ENCODE data around the gene IFITM1.

IFITM1 gene

GRCh38 chr11:271319-271715 lies 42.5 kb upstream of the IFITM1 start:
- Histone ChIP-seq H3K4me1 (ENCODE audit: insufficient read depth, insufficient read length) (peaks cover 11% of the 10 kb centered on the region), H3K36me3 (ENCODE audit: insufficient read depth, insufficient read length, low read length) (no peaks in the 10 kb centered on the region), H3K27me3 (ENCODE audit: insufficient read depth, insufficient read length) (no peaks in the 10 kb centered on the region), H3K9ac (ENCODE audit: insufficient read length, low read depth) (no peak overlapping the region), H3K4me3 (ENCODE audit: insufficient read length, low read depth) (no peak overlapping the region), H3K9me3 (ENCODE audit: insufficient read depth, low read length) (peaks cover 12% of the 10 kb centered on the region)
- TF ChIP-seq YY1 (IDR thresholded peaks at IDR 0.05; ENCODE audit: insufficient read depth, insufficient read length) (no peak), SUZ12 (IDR thresholded peaks at IDR 0.05; ENCODE audit: extremely low read depth, insufficient read depth, insufficient read length) (no peak), ZNF274 (IDR thresholded peaks at IDR 0.05; ENCODE audit: low read depth, low read length) (no peak)
- no peak for DNase-seq (ENCODE audit: low read depth, low spot score)

GRCh38 chr11:272195-272930 lies 41.5 kb upstream of the IFITM1 start:
- no peak for DNase-seq (ENCODE audit: low read depth, low spot score)
- TF ChIP-seq ZNF274 (IDR thresholded peaks at IDR 0.05; ENCODE audit: low read depth, low read length) (no peak), YY1 (IDR thresholded peaks at IDR 0.05; ENCODE audit: insufficient read depth, insufficient read length) (no peak), SUZ12 (IDR thresholded peaks at IDR 0.05; ENCODE audit: extremely low read depth, insufficient read depth, insufficient read length) (no peak)
- H3K9ac ChIP-seq (ENCODE audit: insufficient read length, low read depth) = no peak overlapping the region
- no peak overlapping the region for H3K4me3 ChIP-seq (ENCODE audit: insufficient read length, low read depth)
- peaks cover 9% of the 10 kb centered on the region; the same call in 1 of the 2 replicates for H3K9me3 ChIP-seq (ENCODE audit: insufficient read depth, low read length)
- no peaks in the 10 kb centered on the region for H3K36me3 ChIP-seq (ENCODE audit: insufficient read depth, insufficient read length, low read length)
- H3K4me1 ChIP-seq (ENCODE audit: insufficient read depth, insufficient read length) = peaks cover 11% of the 10 kb centered on the region
- no peaks in the 10 kb centered on the region for H3K27me3 ChIP-seq (ENCODE audit: insufficient read depth, insufficient read length)

DNA sequence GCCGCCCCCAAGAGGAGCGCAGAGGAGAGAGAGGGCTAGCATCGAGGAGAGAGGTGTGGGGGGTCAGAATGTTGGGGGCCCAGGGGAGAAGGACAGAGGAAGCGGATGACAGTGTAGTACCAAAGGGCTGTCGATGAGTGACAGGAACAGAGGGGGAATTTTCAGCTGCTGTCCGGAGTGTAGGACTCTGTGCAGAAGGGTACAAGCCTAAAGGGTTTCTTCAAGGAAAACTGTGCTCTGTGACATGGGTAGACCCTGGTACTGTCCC lies 41.0 kb upstream of the IFITM1 start:
- peaks cover 9% of the 10 kb centered on the region; the same call in 1 of the 2 replicates for H3K9me3 ChIP-seq (ENCODE audit: insufficient read depth, low read length)
- no peak overlapping the region for H3K4me3 ChIP-seq (ENCODE audit: insufficient read length, low read depth)
- no peak for DNase-seq (ENCODE audit: low read depth, low spot score)
- H3K4me1 ChIP-seq (ENCODE audit: insufficient read depth, insufficient read length) = peaks cover 9% of the 10 kb centered on the region
- H3K9ac ChIP-seq (ENCODE audit: insufficient read length, low read depth) = no peak overlapping the region
- no peaks in the 10 kb centered on the region for H3K27me3 ChIP-seq (ENCODE audit: insufficient read depth, insufficient read length)
- H3K36me3 ChIP-seq (ENCODE audit: insufficient read depth, insufficient read length, low read length) = no peaks in the 10 kb centered on the region
- no peak for TF ChIP-seq ZNF274 (IDR thresholded peaks at IDR 0.05; ENCODE audit: low read depth, low read length)

DNA sequence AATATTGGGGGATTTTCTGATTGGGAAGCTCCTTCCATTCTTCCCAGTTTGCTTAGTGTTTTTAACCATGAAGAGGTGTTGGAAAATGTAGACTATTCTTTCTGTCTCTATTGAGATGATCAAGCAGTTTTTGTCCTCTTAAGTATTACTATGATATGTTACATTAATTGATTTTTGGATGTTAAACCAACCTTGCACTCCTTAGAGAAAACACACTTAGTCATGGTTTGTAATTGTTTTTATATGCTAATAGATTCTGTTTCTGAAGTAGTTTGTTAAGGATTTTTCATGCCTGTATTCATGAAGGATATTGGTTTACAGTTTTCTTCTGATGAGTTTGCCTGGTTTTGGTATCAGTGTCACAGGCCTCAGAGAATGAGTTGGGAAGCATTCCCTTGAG lies 37.6 kb upstream of the IFITM1 start:
- Histone ChIP-seq H3K4me1 (ENCODE audit: insufficient read depth, insufficient read length) (peaks cover 4% of the 10 kb centered on the region), H3K9ac (ENCODE audit: insufficient read length, low read depth) (no peak overlapping the region), H3K36me3 (ENCODE audit: insufficient read depth, insufficient read length, low read length) (no peaks in the 10 kb centered on the region), H3K27me3 (ENCODE audit: insufficient read depth, insufficient read length) (peaks cover 5% of the 10 kb centered on the region), H3K9me3 (ENCODE audit: insufficient read depth, low read length) (peaks cover 9% of the 10 kb centered on the region; the same call in 1 of the 2 replicates), H3K4me3 (ENCODE audit: insufficient read length, low read depth) (no peak overlapping the region)
- no peak for TF ChIP-seq SUZ12 (IDR thresholded peaks at IDR 0.05; ENCODE audit: extremely low read depth, insufficient read depth, insufficient read length)
- TF ChIP-seq ZNF274 (IDR thresholded peaks at IDR 0.05; ENCODE audit: low read depth, low read length) = no peak
- no peak for TF ChIP-seq YY1 (IDR thresholded peaks at IDR 0.05; ENCODE audit: insufficient read depth, insufficient read length)
- no peak for DNase-seq (ENCODE audit: low read depth, low spot score)

DNA sequence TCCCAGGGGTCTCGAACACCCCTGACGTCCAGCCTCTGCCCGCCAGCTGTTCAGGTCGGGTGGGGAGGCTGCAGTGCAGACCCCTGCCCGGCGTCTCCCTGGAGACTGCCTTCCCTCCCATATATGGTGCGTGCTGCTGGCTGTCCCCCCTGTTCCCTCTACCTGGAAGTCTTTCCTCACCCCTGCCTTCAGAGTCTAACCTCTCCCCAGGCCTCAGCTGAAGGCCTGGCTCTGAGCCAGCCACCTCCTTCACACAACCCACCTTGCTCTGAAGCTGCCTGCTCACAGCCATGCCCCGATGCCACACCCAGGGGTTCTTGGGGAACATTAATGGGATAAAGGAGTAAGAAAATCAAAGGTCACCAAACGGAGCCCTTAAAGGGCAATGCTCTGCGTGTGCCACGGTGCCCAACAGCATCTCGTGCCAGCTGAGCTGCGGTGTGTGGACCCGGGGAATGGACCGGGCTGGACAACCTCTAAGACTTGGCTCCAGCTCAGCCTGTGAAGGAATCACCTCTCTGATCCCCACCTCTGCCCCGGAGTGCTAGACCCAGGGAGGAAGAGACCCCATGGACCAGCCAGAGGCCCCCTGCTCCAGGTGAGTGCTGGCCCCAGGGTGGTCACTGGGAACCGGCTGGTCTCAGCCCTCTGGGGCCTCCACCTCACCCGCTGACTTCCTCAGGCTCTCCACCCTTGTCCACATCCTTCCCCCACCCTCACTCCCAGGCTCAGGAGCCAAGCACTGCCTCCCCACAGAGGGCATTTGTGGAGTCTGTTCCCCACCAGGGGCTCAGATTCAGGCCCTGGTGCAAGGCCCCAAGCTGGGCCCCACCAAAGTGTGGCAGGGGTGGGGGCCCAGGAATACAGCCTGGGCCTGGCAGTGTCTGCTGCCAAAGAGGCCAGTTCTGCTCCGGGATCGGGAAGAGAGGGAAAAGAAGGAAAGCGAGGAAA lies 35.6 kb upstream of the IFITM1 start, which contains the start of gene NLRP6:
Gene NLRP6 (plus strand): TSS at position 407 of the 951 bp plus-strand sequence. CDS start 163 bp downstream, at position 570.
- H3K36me3 ChIP-seq (ENCODE audit: insufficient read depth, insufficient read length, low read length) = no peaks in the 10 kb centered on the region
- H3K4me3 ChIP-seq (ENCODE audit: insufficient read length, low read depth) = no peak within 1 kb of the TSS
- H3K27me3 ChIP-seq (ENCODE audit: insufficient read depth, insufficient read length) = peaks cover 12% of the 10 kb centered on the region
- H3K4me1 ChIP-seq (ENCODE audit: insufficient read depth, insufficient read length) = peaks cover 4% of the 10 kb centered on the region
- H3K9ac ChIP-seq (ENCODE audit: insufficient read length, low read depth) = no peak within 1 kb of the TSS
- no peak for TF ChIP-seq ZNF274 (IDR thresholded peaks at IDR 0.05; ENCODE audit: low read depth, low read length)
- TF ChIP-seq YY1 (IDR thresholded peaks at IDR 0.05; ENCODE audit: insufficient read depth, insufficient read length) = no peak
- TF ChIP-seq SUZ12 (IDR thresholded peaks at IDR 0.05; ENCODE audit: extremely low read depth, insufficient read depth, insufficient read length) = no peak
- H3K9me3 ChIP-seq (ENCODE audit: insufficient read depth, low read length) = peaks cover 9% of the 10 kb centered on the region; the same call in 1 of the 2 replicates
- DNase-seq (ENCODE audit: low read depth, low spot score) = no peak

DNA sequence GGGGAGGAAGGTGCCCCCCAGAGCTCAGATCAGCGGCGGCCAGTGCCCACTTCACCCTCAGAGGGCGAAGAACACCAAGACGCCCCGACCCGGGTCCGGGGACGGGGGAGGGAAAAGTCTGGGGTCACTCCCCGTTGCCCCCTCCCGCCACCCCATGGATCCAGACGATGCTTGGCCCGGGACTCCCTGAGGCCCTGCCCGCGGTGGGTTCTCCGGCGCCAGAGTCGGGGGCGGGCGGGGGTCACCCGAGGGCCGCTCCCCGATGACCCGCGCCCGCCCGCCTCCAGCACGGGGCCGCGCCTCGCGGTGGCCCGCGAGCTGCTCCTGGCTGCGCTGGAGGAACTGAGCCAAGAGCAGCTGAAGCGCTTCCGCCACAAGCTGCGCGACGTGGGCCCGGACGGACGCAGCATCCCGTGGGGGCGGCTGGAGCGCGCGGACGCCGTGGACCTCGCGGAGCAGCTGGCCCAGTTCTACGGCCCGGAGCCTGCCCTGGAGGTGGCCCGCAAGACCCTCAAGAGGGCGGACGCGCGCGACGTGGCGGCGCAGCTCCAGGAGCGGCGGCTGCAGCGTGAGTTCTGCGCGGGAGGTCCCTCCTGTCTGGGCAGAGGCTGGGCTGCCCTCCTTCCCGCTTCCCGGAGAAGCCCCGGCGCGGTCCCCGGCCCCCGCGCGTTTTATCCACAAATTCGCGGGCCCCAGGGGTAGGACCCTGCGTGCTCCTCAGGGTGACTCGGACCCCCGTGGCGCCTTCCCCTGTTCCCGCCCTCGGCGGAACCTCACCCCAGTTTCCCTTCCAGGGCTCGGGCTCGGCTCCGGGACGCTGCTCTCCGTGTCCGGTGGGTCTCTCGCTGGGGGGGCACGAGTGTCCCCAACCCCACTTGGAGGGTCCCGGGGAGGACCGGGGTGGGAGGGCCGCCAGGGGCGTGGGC lies 34.5 kb upstream of the IFITM1 start:
- peaks cover 9% of the 10 kb centered on the region; the same call in 1 of the 2 replicates for H3K9me3 ChIP-seq (ENCODE audit: insufficient read depth, low read length)
- H3K4me3 ChIP-seq (ENCODE audit: insufficient read length, low read depth) = no peak overlapping the region
- peaks cover 12% of the 10 kb centered on the region for H3K27me3 ChIP-seq (ENCODE audit: insufficient read depth, insufficient read length)

More for the DNA sequence above, 34.5 kb upstream of the IFITM1 start:
- peaks cover 8% of the 10 kb centered on the region for H3K4me1 ChIP-seq (ENCODE audit: insufficient read depth, insufficient read length)
- TF ChIP-seq ZNF274 (IDR thresholded peaks at IDR 0.05; ENCODE audit: low read depth, low read length) (no peak), SUZ12 (IDR thresholded peaks at IDR 0.05; ENCODE audit: extremely low read depth, insufficient read depth, insufficient read length) (no peak), YY1 (IDR thresholded peaks at IDR 0.05; ENCODE audit: insufficient read depth, insufficient read length) (no peak)
- H3K9ac ChIP-seq (ENCODE audit: insufficient read length, low read depth) = no peak overlapping the region
- no peaks in the 10 kb centered on the region for H3K36me3 ChIP-seq (ENCODE audit: insufficient read depth, insufficient read length, low read length)
- DNase-seq (ENCODE audit: low read depth, low spot score) = no peak
